Gastrocnemius medialis (tissue), 4 donors: ENCODE data around the gene PLXNA3.

ENCODE experiments used
- POLR2A ChIP-seq, 2 donors: fragments of 450-650 bp; IDR thresholded peaks; one replicate each; pipeline ENCODE4 v1.6.1; 2017; ENCODE audit warnings: antibody characterized with exemption in 2 of 2, mild to moderate bottlenecking in 2 of 2, moderate library complexity in 2 of 2
- TF ChIP-seq, protein P1 (sequence below), 5 experiments: fragments of 450-650 bp in 3 of 5; fragments of 200-600 bp in 2 of 5; sonication (generic) in 2 of 5; IDR thresholded peaks in 4 of 5; conservative IDR thresholded peaks in 1 of 5; 1 replicate in 4 of 5; 2 replicates in 1 of 5; pipeline ENCODE4 v1.5.1; 2016 to 2019; ENCODE audit warnings: antibody characterized with exemption in 5 of 5, mild to moderate bottlenecking in 3 of 5, moderate library complexity in 3 of 5

DNA sequence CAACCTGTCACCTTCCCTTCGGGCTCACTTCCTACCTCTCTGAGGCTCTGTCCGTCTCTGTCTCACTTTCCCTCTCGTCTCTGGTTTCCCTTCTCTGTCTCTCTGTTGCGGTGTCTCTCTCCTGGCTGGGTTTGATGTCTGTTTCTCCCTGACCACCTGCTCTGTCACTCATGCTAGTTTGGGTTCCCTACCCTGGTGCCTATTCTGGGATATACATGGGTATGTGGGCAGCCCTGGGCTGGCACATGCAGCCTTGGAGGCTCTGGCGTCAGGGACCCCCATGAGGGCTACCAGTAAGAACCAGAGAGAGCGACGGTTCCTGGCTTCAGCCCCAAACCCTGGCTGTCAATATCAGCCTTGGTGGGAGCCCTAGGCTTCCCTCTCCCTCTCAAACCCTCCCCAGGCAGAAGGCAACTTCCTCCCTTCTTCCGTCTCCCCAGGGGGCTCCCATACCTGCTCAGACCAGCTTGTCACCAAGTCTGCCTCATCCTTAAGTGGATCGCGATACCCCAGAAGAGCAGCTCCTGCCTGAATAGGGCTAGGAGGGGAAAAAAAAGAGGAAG, 49.3 kb upstream of the PLXNA3 start:
- TF ChIP-seq, protein P1, sequence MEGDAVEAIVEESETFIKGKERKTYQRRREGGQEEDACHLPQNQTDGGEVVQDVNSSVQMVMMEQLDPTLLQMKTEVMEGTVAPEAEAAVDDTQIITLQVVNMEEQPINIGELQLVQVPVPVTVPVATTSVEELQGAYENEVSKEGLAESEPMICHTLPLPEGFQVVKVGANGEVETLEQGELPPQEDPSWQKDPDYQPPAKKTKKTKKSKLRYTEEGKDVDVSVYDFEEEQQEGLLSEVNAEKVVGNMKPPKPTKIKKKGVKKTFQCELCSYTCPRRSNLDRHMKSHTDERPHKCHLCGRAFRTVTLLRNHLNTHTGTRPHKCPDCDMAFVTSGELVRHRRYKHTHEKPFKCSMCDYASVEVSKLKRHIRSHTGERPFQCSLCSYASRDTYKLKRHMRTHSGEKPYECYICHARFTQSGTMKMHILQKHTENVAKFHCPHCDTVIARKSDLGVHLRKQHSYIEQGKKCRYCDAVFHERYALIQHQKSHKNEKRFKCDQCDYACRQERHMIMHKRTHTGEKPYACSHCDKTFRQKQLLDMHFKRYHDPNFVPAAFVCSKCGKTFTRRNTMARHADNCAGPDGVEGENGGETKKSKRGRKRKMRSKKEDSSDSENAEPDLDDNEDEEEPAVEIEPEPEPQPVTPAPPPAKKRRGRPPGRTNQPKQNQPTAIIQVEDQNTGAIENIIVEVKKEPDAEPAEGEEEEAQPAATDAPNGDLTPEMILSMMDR (IDR thresholded peaks at IDR 0.05 in 4 of 5, conservative IDR thresholded peaks at IDR 0.05 in 1 of 5) = no peak
- peak in 1 of 2 donors; percentile 56 for TF ChIP-seq POLR2A (IDR thresholded peaks at IDR 0.05)
